Measurements from ENCODE around the gene HOXD8.

- TF ChIP-seq HDGF (IDR thresholded peaks at IDR 0.05), result no peak
- TF ChIP-seq FOSL1 (tag; conservative IDR thresholded peaks at IDR 0.05), result no peak
- no peak for TF ChIP-seq KDM1A (IDR thresholded peaks at IDR 0.05)
- no peak for TF ChIP-seq ATF2 (CRISPR knock-in tag; IDR thresholded peaks at IDR 0.05)
- no peak for TF ChIP-seq CHD2 (IDR thresholded peaks at IDR 0.05; ENCODE audit: low read depth, low read length)
- TF ChIP-seq ZNF274 (IDR thresholded peaks at IDR 0.05; ENCODE audit: borderline replicate concordance, low read depth, low read length), result no peak
- TF ChIP-seq TCF7 (IDR thresholded peaks at IDR 0.05; ENCODE audit: borderline replicate concordance), result no peak
- TF ChIP-seq POLR2A (conservative IDR thresholded peaks at IDR 0.05), result no peak
- no peak for TF ChIP-seq NRF1 (conservative IDR thresholded peaks at IDR 0.05 in 1 of 2, IDR thresholded peaks at IDR 0.05 in 1 of 2)
- TF ChIP-seq RFX5 (IDR thresholded peaks at IDR 0.05; ENCODE audit: low read depth, low read length), result no peak
- no peak for TF ChIP-seq IRF2 (CRISPR knock-in tag; IDR thresholded peaks at IDR 0.05)
These were observed 26.0 kb downstream of the HOXD8 start for GRCh38 chr2:176155356-176156044.

All from K562 (cell line).